OCI-LY3 (cell line): ENCODE measurements around the gene LDLRAD4.

Experiments used
- H2AFZ ChIP-seq: fragments of 200-600, 300-600 bp; shearing (Covaris generic); 2 replicates; pipeline ENCODE4 v1.6.0; 2014; ENCODE audit warnings: antibody characterized with exemption, low read depth, low read length
- H3K27ac ChIP-seq: fragments of 200-600, 300-600 bp; sonication (generic); 2 replicates; pipeline ENCODE4 v1.5.1; 2014; ENCODE audit warnings: mild to moderate bottlenecking, low read length, moderate library complexity, mixed read lengths
- H3K27me3 ChIP-seq: fragments of 200-600, 300-600 bp; sonication (generic); 2 replicates; pipeline ENCODE4 v1.6.1; 2014; ENCODE audit warnings: low read depth, low read length, mixed read lengths
- H3K36me3 ChIP-seq: fragments of 200-600, 300-600 bp; sonication (generic); replicated peaks from 2 replicates; pipeline ENCODE3; 2014; ENCODE audit warnings: low read depth, low read length, mixed read lengths
- H3K4me1 ChIP-seq: fragments of 300-600, 200-600 bp; sonication (generic); 2 replicates; pipeline ENCODE4 v1.6.1; 2014; ENCODE audit warnings: low read length, mixed read lengths
- H3K4me2 ChIP-seq: fragments of 200-600, 300-600 bp; sonication (generic); 2 replicates; pipeline ENCODE4 v1.6.1; 2014; ENCODE audit warnings: low read length, mixed read lengths
- H3K4me3 ChIP-seq: fragments of 300-600, 200-600 bp; sonication (generic); 2 replicates; pipeline ENCODE4 v1.5.1; 2014; ENCODE audit warnings: antibody characterized with exemption, mild to moderate bottlenecking, low read length, moderate library complexity
- H3K79me2 ChIP-seq: fragments of 300-600, 200-600 bp; shearing (Covaris generic); 2 replicates; pipeline ENCODE4 v1.6.1; 2014; ENCODE audit warnings: mild to moderate bottlenecking, low read length, mixed read lengths
- H3K9ac ChIP-seq: fragments of 300-600, 200-600 bp; shearing (Covaris generic); 2 replicates; pipeline ENCODE4 v1.6.0; 2014; ENCODE audit warnings: mild to moderate bottlenecking, low read length, moderate library complexity
- H3K9me3 ChIP-seq: fragments of 200-600, 300-600 bp; shearing (Covaris generic); 2 replicates; pipeline ENCODE4 v1.6.1; 2014; ENCODE audit warnings: low read length, mixed read lengths; ENCODE audit not compliant: insufficient read depth
- H4K20me1 ChIP-seq: fragments of 200-600, 300-600 bp; sonication (generic); 2 replicates; pipeline ENCODE4 v1.6.1; 2016; ENCODE audit warnings: low read length, mixed read lengths; ENCODE audit not compliant: insufficient read depth
- EZH2phosphoT487 ChIP-seq: fragments of 200-600 bp; shearing (Covaris generic); IDR thresholded peaks from 2 replicates; pipeline ENCODE4 v1.6.1; 2018; ENCODE audit warnings: antibody characterized with exemption, mixed run types, low read depth
- TF ChIP-seq, protein P1 (sequence below): fragments of 200-600, 300-600 bp; sonication (generic); IDR thresholded peaks from 2 replicates; pipeline ENCODE4 v1.5.1; 2014; ENCODE audit warnings: antibody characterized with exemption, low read length, low read depth

The LDLRAD4 gene

DNA sequence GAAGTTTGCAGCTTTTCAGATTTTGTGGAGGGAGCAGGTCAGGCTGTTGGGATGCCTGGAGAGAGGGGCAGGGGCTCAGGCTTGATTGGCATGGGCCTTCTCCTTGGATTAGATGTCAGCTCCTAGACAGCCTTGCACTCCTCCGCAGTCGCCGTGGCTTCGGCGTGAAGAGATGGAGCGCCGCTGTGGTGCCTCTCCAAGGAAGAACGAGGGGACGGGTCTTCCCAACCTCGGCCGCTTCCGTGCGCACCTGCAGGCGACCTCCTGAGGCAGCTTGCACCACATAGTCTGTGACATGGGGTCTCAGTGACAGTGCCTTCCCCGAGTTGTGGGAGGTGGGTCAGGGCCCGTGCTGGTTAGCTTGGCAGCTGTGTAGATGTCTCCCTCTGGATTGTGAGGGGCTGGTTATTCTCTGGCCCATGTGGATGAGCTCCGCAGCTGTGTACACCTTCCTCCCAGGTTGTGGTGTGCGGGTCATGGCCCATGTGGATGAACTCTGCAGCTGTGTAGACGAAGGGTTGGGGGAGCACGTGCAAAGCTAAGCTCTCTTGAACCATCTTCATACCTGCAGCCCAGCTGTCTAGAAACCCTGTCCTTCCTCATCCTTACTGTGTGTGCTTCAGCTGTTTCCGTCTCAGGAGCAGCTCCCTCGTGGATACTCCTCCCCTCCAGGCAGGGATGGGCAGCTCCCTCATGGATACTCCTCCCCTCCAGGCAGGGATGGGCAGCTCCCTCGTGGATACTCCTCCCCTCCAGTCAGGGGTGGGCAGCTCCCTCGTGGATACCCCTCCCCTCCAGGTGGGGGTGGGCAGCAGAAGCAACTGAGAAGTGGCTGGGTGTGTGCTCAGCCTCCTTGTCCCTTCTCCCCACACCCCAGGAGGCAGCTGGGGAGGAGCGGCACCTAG is 170.3 kb downstream of the LDLRAD4 start:
- Histone ChIP-seq H4K20me1 (no peaks in the 10 kb centered on the region), H3K9ac (no peak overlapping the region), H3K79me2 (no peaks in the 10 kb centered on the region), H3K27ac (no peak overlapping the region), H3K9me3 (no peaks in the 10 kb centered on the region), H3K4me2 (no peak overlapping the region), H3K4me3 (no peak overlapping the region), H3K27me3 (peaks cover 37% of the 10 kb centered on the region), H3K4me1 (no peaks in the 10 kb centered on the region), H3K36me3 (no peaks in the 10 kb centered on the region), H2AFZ (no peak overlapping the region)
- TF ChIP-seq, protein P1, sequence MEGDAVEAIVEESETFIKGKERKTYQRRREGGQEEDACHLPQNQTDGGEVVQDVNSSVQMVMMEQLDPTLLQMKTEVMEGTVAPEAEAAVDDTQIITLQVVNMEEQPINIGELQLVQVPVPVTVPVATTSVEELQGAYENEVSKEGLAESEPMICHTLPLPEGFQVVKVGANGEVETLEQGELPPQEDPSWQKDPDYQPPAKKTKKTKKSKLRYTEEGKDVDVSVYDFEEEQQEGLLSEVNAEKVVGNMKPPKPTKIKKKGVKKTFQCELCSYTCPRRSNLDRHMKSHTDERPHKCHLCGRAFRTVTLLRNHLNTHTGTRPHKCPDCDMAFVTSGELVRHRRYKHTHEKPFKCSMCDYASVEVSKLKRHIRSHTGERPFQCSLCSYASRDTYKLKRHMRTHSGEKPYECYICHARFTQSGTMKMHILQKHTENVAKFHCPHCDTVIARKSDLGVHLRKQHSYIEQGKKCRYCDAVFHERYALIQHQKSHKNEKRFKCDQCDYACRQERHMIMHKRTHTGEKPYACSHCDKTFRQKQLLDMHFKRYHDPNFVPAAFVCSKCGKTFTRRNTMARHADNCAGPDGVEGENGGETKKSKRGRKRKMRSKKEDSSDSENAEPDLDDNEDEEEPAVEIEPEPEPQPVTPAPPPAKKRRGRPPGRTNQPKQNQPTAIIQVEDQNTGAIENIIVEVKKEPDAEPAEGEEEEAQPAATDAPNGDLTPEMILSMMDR = no peak
- TF ChIP-seq EZH2phosphoT487 = no peak

DNA sequence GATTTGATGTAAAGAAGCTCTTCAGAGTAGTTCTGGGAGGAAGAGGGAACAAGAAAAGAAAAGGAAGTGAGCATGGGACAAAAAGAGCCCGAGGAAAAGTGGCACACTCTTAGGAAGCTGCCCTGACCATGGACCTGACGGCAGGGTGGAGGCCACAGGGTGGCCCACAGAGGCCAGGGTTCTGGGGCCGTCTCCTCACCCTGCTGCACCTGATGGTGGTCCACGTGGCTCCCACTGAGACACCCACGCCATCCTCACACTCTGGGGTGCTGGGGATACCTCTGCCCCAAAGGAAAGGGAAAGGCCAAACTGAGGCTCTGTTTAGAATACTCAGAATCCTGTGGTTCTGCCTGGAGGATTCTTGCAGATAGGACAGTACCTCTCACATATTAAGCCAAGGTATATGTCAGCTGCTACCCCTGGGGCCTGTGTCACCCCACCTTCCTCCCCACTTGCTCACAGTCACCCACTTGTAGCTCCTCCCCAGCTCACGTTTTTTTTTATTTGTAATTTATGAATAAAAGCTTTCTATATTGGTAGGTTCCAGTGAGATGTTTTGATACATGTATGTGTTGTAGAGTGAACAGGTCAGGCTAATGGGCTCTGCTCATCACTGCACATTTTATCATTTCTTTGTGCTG is 171.1 kb downstream of the LDLRAD4 start:
- no peaks in the 10 kb centered on the region for H3K9me3 ChIP-seq
- peaks cover 41% of the 10 kb centered on the region for H3K27me3 ChIP-seq
- H3K4me3 ChIP-seq = no peak overlapping the region
- no peaks in the 10 kb centered on the region for H4K20me1 ChIP-seq
- no peaks in the 10 kb centered on the region for H3K36me3 ChIP-seq
- H3K4me1 ChIP-seq = no peaks in the 10 kb centered on the region
- H3K4me2 ChIP-seq = no peak overlapping the region
- TF ChIP-seq, protein P1 = no peak
- no peak for TF ChIP-seq EZH2phosphoT487
- H2AFZ ChIP-seq = no peak overlapping the region
- H3K9ac ChIP-seq = no peak overlapping the region
- H3K79me2 ChIP-seq = no peaks in the 10 kb centered on the region
- no peak overlapping the region for H3K27ac ChIP-seq

DNA sequence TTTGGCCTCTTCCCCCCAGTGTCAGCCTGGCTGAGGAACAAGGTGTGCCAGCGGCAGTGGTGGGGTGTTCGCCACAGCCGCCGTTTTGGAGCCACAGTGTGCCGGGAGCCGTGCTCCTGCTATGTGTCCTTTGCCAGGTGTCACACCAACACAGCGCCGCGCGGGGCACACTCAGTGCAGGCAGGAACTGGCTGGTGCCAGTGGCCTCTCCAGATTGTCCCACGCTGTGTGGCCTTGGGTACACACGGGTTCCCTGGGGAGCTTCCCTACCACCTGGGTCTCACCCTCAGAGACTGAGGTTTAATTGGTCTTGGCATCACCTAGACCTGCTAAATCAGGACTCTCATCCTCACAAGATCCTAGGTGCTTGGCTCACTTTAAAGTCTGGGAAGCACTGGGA is 171.6 kb downstream of the LDLRAD4 start:
- Histone ChIP-seq H3K79me2 (no peaks in the 10 kb centered on the region), H4K20me1 (no peaks in the 10 kb centered on the region), H3K9me3 (no peaks in the 10 kb centered on the region), H3K4me1 (no peaks in the 10 kb centered on the region), H3K4me2 (no peak overlapping the region), H3K27ac (no peak overlapping the region), H3K4me3 (no peak overlapping the region), H3K36me3 (no peaks in the 10 kb centered on the region), H2AFZ (no peak overlapping the region), H3K27me3 (peaks cover 42% of the 10 kb centered on the region), H3K9ac (no peak overlapping the region)
- TF ChIP-seq, protein P1 = no peak
- no peak for TF ChIP-seq EZH2phosphoT487

DNA sequence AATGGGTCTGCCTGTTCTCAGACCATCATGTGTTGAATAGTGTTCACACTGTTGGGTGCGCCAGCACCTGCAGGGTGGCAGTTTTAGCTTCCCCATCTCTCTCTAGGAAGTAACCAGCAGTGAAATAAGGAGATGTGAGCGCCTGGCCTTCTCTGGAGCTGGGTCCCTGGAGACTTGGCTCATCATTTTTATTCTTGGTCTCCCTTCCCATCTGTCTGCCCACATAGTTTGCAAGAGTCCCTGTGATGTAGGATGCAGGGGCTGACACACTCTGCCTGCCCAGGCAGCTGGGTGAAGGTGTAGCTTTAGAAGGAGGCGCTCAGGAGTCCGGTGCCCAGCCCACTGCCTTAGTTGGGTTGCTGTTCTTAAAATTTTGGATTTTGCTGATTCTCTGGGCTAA is 172.2 kb downstream of the LDLRAD4 start:
- Histone ChIP-seq H3K9me3 (no peaks in the 10 kb centered on the region), H3K4me2 (no peak overlapping the region), H2AFZ (no peak overlapping the region), H3K27me3 (peaks cover 39% of the 10 kb centered on the region), H4K20me1 (no peaks in the 10 kb centered on the region), H3K9ac (no peak overlapping the region), H3K4me3 (no peak overlapping the region), H3K4me1 (no peaks in the 10 kb centered on the region), H3K79me2 (no peaks in the 10 kb centered on the region), H3K27ac (no peak overlapping the region), H3K36me3 (no peaks in the 10 kb centered on the region)
- TF ChIP-seq EZH2phosphoT487 = no peak
- TF ChIP-seq, protein P1 = no peak
